ENCODE data around the gene CBLIF.
"Not testable (repeated sequence)": the region's sequence is repeated elsewhere in the genome, so short reads cannot be mapped to it uniquely, and the experiment has no call there.

CBLIF gene

GRCh38 chr11:59845399-59845798, at the start of gene CBLIF:
Gene CBLIF, minus strand, starts transcription at chr11:59845499. Its CDS starts 46 bp downstream, at chr11:59845453.
- no peak within 1 kb of the TSS for H3K27ac ChIP-seq
- no peak for TF ChIP-seq CTCF (conservative IDR thresholded peaks at IDR 0.05)

- no peak overlapping the region for H3K27ac ChIP-seq
- TF ChIP-seq CTCF (conservative IDR thresholded peaks at IDR 0.05) = no peak
Measured at GRCh38 chr11:59894616-59895015, 49.3 kb upstream of the CBLIF start.

- no peak for TF ChIP-seq CTCF (conservative IDR thresholded peaks at IDR 0.05)
- no peak overlapping the region for H3K27ac ChIP-seq
Measured at GRCh38 chr11:59891781-59892181, 46.5 kb upstream of the CBLIF start.

- not testable (repeated sequence) for H3K27ac ChIP-seq
Measured at GRCh38 chr11:59887156-59887555, 41.9 kb upstream of the CBLIF start.

- TF ChIP-seq CTCF (conservative IDR thresholded peaks at IDR 0.05) = no peak
- no peak overlapping the region for H3K27ac ChIP-seq
Measured at GRCh38 chr11:59883597-59883996, 38.3 kb upstream of the CBLIF start.

GRCh38 chr11:59879567-59879966, 34.3 kb upstream of the CBLIF start:
- TF ChIP-seq CTCF (conservative IDR thresholded peaks at IDR 0.05) = no peak
- H3K27ac ChIP-seq = no peak overlapping the region

GRCh38 chr11:59878575-59878974, 33.3 kb upstream of the CBLIF start, which contains the start of gene OOSP3:
Gene OOSP3, plus strand, starts transcription at chr11:59878782. Its CDS starts 27 bp downstream, at chr11:59878809.
- H3K27ac ChIP-seq = no peak within 1 kb of the TSS

GRCh38 chr11:59877784-59878183, 32.5 kb upstream of the CBLIF start:
- TF ChIP-seq CTCF (conservative IDR thresholded peaks at IDR 0.05) = no peak

More at GRCh38 chr11:59878575-59878974, 33.3 kb upstream of the CBLIF start, which contains the start of gene OOSP3:
- no peak for TF ChIP-seq CTCF (conservative IDR thresholded peaks at IDR 0.05)

More at GRCh38 chr11:59877784-59878183, 32.5 kb upstream of the CBLIF start:
- no peak overlapping the region for H3K27ac ChIP-seq
